ENCODE data around the gene NARS2.

DNA sequence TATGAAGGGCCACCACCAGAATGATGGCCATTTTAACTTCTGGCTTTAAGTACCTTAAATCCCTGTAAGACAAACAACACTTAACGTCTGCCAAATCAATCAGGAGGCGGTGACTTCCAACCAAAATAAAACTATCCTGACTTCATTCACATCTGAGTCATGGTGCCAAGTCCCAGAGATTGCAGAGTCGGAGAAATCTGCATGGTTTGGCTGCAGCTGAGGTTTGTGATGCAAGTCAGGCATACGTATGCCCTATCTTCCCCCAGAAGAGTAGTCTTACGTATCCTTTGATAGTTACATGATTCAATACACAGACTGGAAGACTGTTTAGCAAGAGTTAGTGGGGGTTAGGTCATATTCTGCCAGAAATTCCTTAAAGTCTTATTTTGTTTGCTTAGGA, 155.3 kb downstream of the NARS2 start:
- TF ChIP-seq CTCF (conservative IDR thresholded peaks at IDR 0.05) (no peak), ZFX (IDR thresholded peaks at IDR 0.05) (no peak)

Measured in C4-2B (cell line).